ENCODE results near the gene NKAIN1. TPM values are rescaled to one million over a fixed set of nuclear protein-coding genes. Genes with fewer than 3 reads are reported as not detected.

The NKAIN1 gene
- total RNA-seq, 1 experiment from 2014 or later = 1.7 TPM

DNA sequence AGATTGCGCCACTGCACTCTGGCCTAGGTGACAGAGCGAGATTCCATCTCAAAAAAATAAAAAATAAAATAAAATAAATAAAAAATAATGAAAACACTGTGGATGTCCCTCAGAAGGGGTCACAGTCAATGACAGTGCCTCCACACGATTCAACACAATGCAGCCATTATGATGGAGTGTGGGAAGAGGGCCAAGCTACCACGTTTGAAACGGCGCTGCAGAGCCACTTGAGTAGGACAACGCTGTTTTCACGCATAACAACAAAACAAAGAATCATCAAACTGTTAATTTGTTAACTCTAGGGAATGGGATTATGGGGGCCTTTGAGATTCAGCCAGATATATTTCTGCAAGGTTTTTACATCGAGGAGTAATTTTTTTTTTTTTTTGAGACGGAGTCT, 36.5 kb downstream of the NKAIN1 start:
- TF ChIP-seq SIN3A (IDR thresholded peaks at IDR 0.05; ENCODE audit: borderline replicate concordance, insufficient read depth, low read depth, low read length) = no peak
- in situ Hi-C loops (cut with HindIII; ENCODE audit: low pct_unique_long_range_greater_than_20kb, low sequenced_read_pairs) (no loop called here), intact Hi-C loops (cut with micrococcal nuclease; ENCODE audit: unreplicated experiment) (no loop called here)
- no peaks in the 10 kb centered on the region for H3K27me3 ChIP-seq (ENCODE audit: control insufficient read depth, insufficient read depth, low read length)
- no peak overlapping the region for H3K4me3 ChIP-seq (ENCODE audit: low read depth in 2 of 2, low read length in 2 of 2)
- no peaks in the 10 kb centered on the region for H3K4me1 ChIP-seq (ENCODE audit: control insufficient read depth, insufficient read depth, low read length)
- no TSS peak for BruUV-seq (replicated peaks)
- DNase-seq (ENCODE audit: low read depth, low spot score) (no peak), ATAC-seq (no peak)
- H3K36me3 ChIP-seq (ENCODE audit: control insufficient read depth, insufficient read depth, low read length) = no peaks in the 10 kb centered on the region
- POLR2A ChIA-PET = no interaction called here
- H3K27ac ChIP-seq (ENCODE audit: low read length) = no peak overlapping the region
- CTCF ChIA-PET = no interaction called here
- no peaks in the 10 kb centered on the region for H3K9me3 ChIP-seq (ENCODE audit: control insufficient read depth, insufficient read depth, low read depth, low read length)

DNA sequence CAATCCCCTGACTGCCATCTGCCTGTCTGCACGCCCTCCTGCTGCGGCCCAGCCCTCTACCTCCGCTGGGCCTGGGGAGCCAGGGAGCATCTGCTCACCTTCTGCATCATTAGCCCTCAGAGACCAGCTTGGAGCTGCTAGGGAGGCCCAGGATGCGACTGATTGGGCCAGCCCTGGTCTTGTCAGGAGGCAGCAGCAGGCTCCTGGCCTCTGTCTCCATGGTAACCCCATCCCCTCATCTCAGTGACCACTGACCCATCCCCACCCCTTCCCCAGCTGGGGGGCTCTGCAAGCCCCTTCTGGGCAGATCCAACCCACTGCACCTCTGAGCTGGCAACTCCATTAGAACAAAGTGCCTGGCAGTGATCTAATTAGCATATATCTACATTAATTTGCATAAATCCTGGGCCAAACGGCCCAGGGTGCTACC, 37.7 kb downstream of the NKAIN1 start:
- POLR2A ChIA-PET = no interaction called here

DNA sequence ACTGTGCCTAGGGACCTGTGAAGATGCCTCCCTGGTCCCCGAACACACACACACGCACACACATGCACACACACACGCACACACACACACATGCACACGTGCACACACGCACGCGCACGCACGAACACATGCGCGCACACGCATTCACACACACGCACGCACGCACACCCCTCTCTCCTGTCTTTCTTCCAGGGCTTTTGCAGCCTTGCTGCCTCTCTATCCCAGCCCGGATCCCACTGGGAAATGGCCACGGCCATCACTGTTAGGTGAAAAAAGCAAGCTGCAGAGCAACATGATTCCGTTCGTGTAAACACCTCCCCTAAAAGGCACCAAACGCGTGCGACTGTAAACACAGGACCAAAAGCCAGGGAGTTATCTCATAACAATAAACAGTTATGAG, 39.7 kb downstream of the NKAIN1 start:
- no peaks in the 10 kb centered on the region for H3K36me3 ChIP-seq (ENCODE audit: control insufficient read depth, insufficient read depth, low read length)
- ChIA-PET POLR2A (no interaction called here), CTCF (interaction anchor here (0.7 kb wide), 2 partner anchors 8 to 226 kb away, joined by 3 to 7 read pairs; no protein-coding TSS in a partner anchor)
- intact Hi-C loops (cut with micrococcal nuclease; ENCODE audit: unreplicated experiment) = no loop called here
- in situ Hi-C loops (cut with HindIII; ENCODE audit: low pct_unique_long_range_greater_than_20kb, low sequenced_read_pairs) = loop anchor here (5.0 kb wide), 1 partner anchor 62 kb away; no protein-coding TSS in a partner anchor
- H3K27ac ChIP-seq (ENCODE audit: low read length) = no peak overlapping the region
- BruUV-seq (replicated peaks) = no TSS peak
- ATAC-seq (no peak), DNase-seq (ENCODE audit: low read depth, low spot score) (no peak)
- H3K27me3 ChIP-seq (ENCODE audit: control insufficient read depth, insufficient read depth, low read length) = no peaks in the 10 kb centered on the region
- H3K4me1 ChIP-seq (ENCODE audit: control insufficient read depth, insufficient read depth, low read length) = no peaks in the 10 kb centered on the region
- H3K4me3 ChIP-seq (ENCODE audit: low read depth in 2 of 2, low read length in 2 of 2) = no peak overlapping the region
- no peaks in the 10 kb centered on the region for H3K9me3 ChIP-seq (ENCODE audit: control insufficient read depth, insufficient read depth, low read depth, low read length)
- no peak for TF ChIP-seq POLR2AphosphoS5 (IDR thresholded peaks at IDR 0.05; ENCODE audit: low read depth, low read length)
- TF ChIP-seq, protein P1, sequence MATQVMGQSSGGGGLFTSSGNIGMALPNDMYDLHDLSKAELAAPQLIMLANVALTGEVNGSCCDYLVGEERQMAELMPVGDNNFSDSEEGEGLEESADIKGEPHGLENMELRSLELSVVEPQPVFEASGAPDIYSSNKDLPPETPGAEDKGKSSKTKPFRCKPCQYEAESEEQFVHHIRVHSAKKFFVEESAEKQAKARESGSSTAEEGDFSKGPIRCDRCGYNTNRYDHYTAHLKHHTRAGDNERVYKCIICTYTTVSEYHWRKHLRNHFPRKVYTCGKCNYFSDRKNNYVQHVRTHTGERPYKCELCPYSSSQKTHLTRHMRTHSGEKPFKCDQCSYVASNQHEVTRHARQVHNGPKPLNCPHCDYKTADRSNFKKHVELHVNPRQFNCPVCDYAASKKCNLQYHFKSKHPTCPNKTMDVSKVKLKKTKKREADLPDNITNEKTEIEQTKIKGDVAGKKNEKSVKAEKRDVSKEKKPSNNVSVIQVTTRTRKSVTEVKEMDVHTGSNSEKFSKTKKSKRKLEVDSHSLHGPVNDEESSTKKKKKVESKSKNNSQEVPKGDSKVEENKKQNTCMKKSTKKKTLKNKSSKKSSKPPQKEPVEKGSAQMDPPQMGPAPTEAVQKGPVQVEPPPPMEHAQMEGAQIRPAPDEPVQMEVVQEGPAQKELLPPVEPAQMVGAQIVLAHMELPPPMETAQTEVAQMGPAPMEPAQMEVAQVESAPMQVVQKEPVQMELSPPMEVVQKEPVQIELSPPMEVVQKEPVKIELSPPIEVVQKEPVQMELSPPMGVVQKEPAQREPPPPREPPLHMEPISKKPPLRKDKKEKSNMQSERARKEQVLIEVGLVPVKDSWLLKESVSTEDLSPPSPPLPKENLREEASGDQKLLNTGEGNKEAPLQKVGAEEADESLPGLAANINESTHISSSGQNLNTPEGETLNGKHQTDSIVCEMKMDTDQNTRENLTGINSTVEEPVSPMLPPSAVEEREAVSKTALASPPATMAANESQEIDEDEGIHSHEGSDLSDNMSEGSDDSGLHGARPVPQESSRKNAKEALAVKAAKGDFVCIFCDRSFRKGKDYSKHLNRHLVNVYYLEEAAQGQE (IDR thresholded peaks at IDR 0.05; ENCODE audit: insufficient read depth in 1 of 2, low read depth in 2 of 2, low read length in 1 of 2) = no peak
- TF ChIP-seq SIN3A (IDR thresholded peaks at IDR 0.05; ENCODE audit: borderline replicate concordance, insufficient read depth, low read depth, low read length) = no peak
- TF ChIP-seq, protein P2, sequence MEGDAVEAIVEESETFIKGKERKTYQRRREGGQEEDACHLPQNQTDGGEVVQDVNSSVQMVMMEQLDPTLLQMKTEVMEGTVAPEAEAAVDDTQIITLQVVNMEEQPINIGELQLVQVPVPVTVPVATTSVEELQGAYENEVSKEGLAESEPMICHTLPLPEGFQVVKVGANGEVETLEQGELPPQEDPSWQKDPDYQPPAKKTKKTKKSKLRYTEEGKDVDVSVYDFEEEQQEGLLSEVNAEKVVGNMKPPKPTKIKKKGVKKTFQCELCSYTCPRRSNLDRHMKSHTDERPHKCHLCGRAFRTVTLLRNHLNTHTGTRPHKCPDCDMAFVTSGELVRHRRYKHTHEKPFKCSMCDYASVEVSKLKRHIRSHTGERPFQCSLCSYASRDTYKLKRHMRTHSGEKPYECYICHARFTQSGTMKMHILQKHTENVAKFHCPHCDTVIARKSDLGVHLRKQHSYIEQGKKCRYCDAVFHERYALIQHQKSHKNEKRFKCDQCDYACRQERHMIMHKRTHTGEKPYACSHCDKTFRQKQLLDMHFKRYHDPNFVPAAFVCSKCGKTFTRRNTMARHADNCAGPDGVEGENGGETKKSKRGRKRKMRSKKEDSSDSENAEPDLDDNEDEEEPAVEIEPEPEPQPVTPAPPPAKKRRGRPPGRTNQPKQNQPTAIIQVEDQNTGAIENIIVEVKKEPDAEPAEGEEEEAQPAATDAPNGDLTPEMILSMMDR (IDR thresholded peaks at IDR 0.05) = no peak
- TF ChIP-seq TCF7L2 (IDR thresholded peaks at IDR 0.05; ENCODE audit: low read depth, low read length) = no peak

More for the DNA sequence above, 37.7 kb downstream of the NKAIN1 start:
- in situ Hi-C loops (cut with HindIII; ENCODE audit: low pct_unique_long_range_greater_than_20kb, low sequenced_read_pairs) = no loop called here
- Histone ChIP-seq H3K4me3 (ENCODE audit: low read depth in 2 of 2, low read length in 2 of 2) (no peak overlapping the region), H3K36me3 (ENCODE audit: control insufficient read depth, insufficient read depth, low read length) (no peaks in the 10 kb centered on the region), H3K9me3 (ENCODE audit: control insufficient read depth, insufficient read depth, low read depth, low read length) (no peaks in the 10 kb centered on the region), H3K27me3 (ENCODE audit: control insufficient read depth, insufficient read depth, low read length) (no peaks in the 10 kb centered on the region), H3K4me1 (ENCODE audit: control insufficient read depth, insufficient read depth, low read length) (no peaks in the 10 kb centered on the region), H3K27ac (ENCODE audit: low read length) (no peak overlapping the region)
- CTCF ChIA-PET = no interaction called here
- no peak for ATAC-seq
- TF ChIP-seq SIN3A (IDR thresholded peaks at IDR 0.05; ENCODE audit: borderline replicate concordance, insufficient read depth, low read depth, low read length) (no peak), POLR2AphosphoS5 (IDR thresholded peaks at IDR 0.05; ENCODE audit: low read depth, low read length) (no peak), TCF7L2 (IDR thresholded peaks at IDR 0.05; ENCODE audit: low read depth, low read length) (no peak)
- TF ChIP-seq, protein P2 (IDR thresholded peaks at IDR 0.05) = no peak
- TF ChIP-seq, protein P1 (IDR thresholded peaks at IDR 0.05; ENCODE audit: insufficient read depth in 1 of 2, low read depth in 2 of 2, low read length in 1 of 2) = no peak
- no peak for DNase-seq (ENCODE audit: low read depth, low spot score)
- intact Hi-C loops (cut with micrococcal nuclease; ENCODE audit: unreplicated experiment) = no loop called here
- BruUV-seq (replicated peaks) = no TSS peak
